Activated gamma-delta T cell treated with Interleukin-2 at 50 U/mL for 16 hours (primary cell): ENCODE measurements around the gene ADRA2C.

Experiments used
- DNase-seq: peaks from one replicate; pipeline ENCODE4 v3.0.0-alpha.2; 2020

The ADRA2C gene

GRCh38 chr4:3766036-3766784 is at the start of gene ADRA2C:
TSS of gene ADRA2C (plus strand) at chr4:3766385. CDS start at chr4:3766607, 222 bp downstream.
- DNase-seq = no peak

GRCh38 chr4:3716631-3717235 is 49.5 kb upstream of the ADRA2C start:
- DNase-seq = no peak

- no peak for DNase-seq
Measured at GRCh38 chr4:3717241-3717640, 48.9 kb upstream of the ADRA2C start.

GRCh38 chr4:3718462-3718861 is 47.7 kb upstream of the ADRA2C start:
- no peak for DNase-seq

GRCh38 chr4:3719191-3719590 is 47.0 kb upstream of the ADRA2C start:
- no peak for DNase-seq

- DNase-seq = no peak
Measured at GRCh38 chr4:3719836-3720235, 46.3 kb upstream of the ADRA2C start.

GRCh38 chr4:3720466-3720865 is 45.7 kb upstream of the ADRA2C start:
- DNase-seq = no peak

GRCh38 chr4:3721186-3721585 is 45.0 kb upstream of the ADRA2C start:
- no peak for DNase-seq

GRCh38 chr4:3721627-3722026 is 44.6 kb upstream of the ADRA2C start:
- DNase-seq = no peak

- no peak for DNase-seq
Measured at GRCh38 chr4:3722446-3723231, 43.5 kb upstream of the ADRA2C start.

GRCh38 chr4:3723232-3723642 is 42.9 kb upstream of the ADRA2C start:
- DNase-seq = no peak

- DNase-seq = no peak
Measured at GRCh38 chr4:3724319-3725231, 41.6 kb upstream of the ADRA2C start.

- DNase-seq = no peak
Measured at GRCh38 chr4:3725936-3726870, 40.0 kb upstream of the ADRA2C start.

- no peak for DNase-seq
Measured at GRCh38 chr4:3727847-3728469, 38.2 kb upstream of the ADRA2C start.

GRCh38 chr4:3729188-3729881 is 36.9 kb upstream of the ADRA2C start:
- DNase-seq = no peak

- no peak for DNase-seq
Measured at GRCh38 chr4:3729882-3730226, 36.3 kb upstream of the ADRA2C start.

GRCh38 chr4:3730422-3731190 is 35.6 kb upstream of the ADRA2C start:
- DNase-seq = no peak

GRCh38 chr4:3732076-3733028 is 33.8 kb upstream of the ADRA2C start:
- no peak for DNase-seq

- no peak for DNase-seq
Measured at GRCh38 chr4:3733195-3733594, 33.0 kb upstream of the ADRA2C start.
